HS-27A (cell line): ENCODE results near the gene AHNAK2.

Experiments used
- DNase-seq: peaks from one replicate; pipeline ENCODE4 v3.0.0-alpha.2; 2012; ENCODE audit warnings: low read depth, missing footprints

AHNAK2 gene

DNA sequence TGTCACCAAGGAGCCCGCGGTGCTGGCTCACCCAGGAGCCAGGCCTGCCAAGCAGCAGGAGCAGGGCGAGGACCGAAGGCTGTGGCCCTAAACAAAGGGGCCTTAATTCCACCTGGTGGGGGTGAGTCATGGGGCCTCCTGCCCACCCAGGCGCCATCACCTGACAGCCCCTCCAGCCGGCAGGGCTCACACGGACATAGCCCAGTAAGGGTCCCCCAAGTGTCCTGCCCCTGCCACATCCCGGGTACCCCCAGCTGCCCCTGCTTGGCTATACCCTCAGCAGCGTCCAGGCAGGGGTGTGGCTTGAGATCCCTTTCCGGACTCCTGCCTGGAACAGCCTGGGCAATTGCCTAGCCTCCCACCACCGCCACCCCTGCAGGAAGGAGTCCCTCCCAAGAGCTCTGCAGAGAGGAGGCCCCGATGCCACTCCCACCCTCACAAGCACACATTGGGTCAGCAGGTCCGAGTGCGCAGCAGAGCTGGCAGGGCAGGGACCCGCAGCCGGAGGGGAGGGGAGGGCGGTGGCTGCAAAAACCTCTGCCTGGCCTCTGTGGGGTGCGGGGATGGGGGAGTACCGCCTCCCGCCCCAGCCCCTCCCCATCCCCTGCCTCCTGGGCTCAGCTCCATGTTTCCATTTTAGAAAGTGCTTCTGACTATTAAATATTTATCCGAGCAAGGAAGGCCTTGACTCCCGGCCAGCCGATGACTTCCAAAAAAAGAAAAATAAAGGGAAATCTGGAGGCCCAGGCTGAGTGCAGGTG is 4.6 kb downstream of the AHNAK2 start:
- peak; percentile 92 for DNase-seq

- no peak for DNase-seq
Measured at GRCh38 chr14:104973135-104973384, 5.1 kb downstream of the AHNAK2 start.

GRCh38 chr14:104972301-104973134 is 5.7 kb downstream of the AHNAK2 start:
- no peak for DNase-seq

DNA sequence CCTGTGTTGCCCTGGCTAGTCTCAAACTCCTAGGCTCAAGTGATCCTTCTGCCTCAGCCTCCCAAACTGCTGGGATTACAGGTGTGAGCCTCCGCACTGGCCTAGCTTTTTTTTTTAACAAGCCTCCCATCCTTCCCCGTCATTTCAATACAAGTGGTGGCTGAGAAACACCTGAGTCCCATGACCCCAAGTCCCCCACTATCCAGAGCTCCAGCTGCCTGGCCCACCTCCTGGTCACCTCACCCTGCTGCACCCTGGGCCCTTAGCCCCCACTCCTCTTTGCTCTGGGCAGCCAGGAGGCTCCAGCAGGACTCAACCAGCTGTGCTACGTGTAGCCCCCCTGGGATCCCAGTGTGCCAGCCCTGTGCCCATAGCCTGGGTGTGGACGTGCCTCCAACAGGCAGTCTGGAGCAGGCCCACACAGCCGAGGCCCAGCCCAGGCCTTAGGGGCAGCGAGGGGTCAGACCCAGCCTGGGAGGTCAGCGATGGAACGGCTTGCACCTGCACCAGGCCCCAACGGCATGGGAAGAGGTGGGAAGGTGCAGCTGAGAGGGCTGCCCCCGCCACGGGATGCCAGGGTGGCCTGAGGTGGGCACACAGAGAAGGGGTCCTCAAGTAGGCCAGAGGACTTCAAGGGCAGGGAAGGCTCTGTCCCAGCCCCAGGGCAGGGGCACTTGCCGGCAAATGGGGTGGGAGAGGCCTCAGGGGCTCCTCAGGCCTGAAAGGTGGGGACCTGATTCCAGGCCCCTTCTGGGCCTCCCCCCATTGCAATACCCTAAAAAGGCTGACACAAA is 6.5 kb downstream of the AHNAK2 start:
- no peak for DNase-seq

DNA sequence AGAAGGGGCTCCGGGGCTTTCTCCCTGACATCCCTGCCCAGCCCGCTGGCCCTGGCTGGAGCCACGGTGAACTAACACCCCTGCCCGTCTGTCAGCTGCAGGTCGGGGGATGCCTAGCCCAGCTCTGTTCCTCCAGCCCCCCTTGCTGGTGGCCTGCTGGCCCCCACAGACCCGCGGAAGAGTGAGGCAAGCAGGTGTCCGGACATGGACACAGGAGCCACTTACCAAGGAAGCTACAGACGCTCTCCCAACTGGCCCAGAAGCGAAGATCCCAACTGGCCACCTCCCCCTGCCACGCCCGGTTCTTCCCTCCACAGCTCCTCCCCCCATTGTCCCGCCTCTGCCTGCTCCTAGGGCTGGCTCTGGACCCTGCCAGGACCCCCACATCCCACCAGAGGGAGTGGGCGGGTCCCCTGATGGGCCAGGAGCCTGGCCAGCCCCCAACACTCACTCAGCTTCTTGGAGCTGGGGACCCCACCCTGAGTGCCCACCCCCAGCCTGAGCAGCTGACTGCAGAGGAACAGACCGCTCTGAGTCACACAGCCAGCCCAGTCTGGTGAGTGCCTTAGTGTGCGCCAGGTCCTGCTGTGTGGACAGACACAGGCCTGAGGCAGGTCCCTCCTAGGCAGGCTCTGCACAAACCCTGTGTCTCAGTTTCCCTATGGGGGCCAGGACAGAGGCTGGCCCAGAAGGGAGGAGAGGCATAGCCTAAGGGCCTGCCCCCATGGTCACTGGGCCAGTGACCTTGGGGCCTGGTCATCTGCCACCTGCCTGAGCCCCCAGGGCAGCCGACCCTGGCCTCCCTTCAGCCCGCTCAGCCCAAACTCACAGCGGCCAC is 7.7 kb downstream of the AHNAK2 start:
- DNase-seq = peak; percentile 53

GRCh38 chr14:104969741-104970230 is 8.4 kb downstream of the AHNAK2 start:
- DNase-seq = no peak

- DNase-seq = no peak
Measured at GRCh38 chr14:104968541-104969401, 9.4 kb downstream of the AHNAK2 start.

DNA sequence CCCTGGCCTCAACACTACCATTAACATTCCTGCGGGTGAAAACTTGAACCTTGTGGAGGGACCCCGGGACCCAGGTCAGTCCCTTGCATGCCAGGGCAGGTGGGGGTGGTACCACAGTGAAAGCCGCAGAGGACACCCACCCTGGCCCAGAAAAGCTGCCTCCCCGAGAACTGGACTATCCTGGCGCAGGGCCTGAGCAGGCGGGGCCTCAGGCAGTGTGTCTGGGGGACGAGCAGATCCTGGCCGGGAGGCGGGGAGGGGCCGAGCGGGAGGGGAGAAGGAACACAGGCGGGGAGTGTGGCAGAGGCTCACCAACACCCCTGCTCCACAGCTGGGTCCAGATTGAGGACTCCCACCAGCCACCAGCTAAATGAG is 10.0 kb downstream of the AHNAK2 start:
- DNase-seq = no peak

DNA sequence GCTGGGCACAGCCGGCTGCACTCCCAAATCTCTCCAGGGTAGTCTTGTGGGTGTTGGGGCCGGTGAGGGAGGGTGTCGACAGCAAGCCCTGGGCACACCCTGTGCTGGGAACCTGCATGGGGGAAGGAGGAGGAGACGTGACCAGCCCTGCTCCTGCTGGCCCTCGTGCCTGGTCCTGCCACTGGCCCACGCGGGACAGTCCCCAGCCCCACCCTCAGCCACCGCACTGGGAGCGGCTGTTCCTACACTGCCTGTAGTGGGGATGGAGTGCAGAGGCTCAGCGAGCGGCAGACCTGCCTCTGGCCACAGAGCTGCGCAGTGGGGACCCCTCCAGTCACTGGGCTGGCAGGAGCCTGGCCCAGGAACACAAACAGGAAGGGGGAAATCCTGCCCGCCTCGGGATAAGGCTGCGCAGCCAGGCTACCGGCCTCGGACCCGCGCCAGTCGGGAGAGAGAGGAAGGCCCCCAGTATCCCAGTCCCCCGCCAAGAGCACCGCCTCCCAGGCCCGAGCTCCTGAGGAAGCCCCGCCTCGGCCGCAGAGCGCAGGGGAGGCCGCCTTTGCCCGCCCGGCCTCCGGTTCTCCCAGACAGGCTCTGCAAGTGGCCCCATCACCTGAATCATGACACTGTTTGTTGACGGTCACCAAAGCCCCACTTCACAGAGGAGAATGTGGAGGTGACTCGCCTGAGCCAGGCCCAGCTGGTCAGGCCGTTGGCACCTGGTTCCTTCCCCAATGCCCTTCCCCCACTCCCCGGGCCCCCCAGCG is 10.6 kb downstream of the AHNAK2 start:
- no peak for DNase-seq

DNA sequence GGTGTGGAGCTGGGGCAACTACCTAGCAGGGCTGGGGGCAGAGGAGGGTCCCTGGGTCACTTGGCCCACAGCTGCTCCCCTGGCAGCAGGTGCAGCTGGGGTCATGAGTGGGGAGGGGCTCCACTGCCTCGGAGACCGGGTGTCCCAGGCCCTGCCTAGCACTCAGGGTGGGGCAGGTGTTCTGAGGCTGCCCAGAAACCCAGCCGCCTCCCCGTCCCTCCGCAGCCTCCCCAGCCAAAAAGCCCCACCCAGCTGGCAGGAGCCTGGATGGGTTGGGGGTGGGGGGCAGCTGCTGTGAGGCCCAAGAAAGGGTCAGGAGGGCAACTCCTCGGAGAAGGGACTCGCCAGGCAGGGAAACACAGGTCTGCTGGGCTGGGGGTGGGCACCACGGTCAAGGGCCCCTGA is 11.2 kb downstream of the AHNAK2 start:
- DNase-seq = no peak

- no peak for DNase-seq
Measured at GRCh38 chr14:104966261-104966865, 11.8 kb downstream of the AHNAK2 start.

DNA sequence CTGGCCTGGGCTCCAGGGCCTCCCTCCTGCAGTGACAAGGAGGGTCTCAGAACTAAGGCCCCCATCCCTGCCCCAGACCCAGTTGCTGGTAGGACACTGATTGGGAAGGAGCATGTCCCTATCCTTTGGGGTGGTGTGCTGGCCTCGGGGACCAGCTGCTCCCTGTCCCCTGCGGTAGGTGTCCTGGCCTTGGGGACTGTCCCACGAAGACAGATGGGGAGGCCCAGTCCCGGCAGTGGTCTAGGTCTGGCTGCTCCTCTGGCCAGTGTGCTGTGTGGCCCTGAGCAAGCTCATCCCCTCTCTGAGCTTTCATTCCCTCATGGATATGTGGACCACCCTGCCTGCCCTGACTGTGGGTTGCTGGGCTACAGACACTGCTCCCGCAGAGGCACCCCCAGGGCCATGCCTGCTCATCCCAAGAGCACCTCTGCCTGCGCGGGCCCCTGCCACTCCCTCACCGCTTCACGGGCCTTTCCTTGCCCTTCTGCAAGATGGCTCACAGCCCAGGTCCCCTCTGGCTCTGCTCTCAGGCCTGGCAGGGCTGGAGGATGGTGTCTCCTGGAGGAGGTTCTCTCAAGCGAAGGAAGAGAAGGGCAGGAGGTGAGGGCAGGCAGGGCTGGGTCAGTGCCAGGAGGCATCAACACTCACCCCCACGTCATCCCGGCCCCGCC is 12.5 kb downstream of the AHNAK2 start:
- no peak for DNase-seq

DNA sequence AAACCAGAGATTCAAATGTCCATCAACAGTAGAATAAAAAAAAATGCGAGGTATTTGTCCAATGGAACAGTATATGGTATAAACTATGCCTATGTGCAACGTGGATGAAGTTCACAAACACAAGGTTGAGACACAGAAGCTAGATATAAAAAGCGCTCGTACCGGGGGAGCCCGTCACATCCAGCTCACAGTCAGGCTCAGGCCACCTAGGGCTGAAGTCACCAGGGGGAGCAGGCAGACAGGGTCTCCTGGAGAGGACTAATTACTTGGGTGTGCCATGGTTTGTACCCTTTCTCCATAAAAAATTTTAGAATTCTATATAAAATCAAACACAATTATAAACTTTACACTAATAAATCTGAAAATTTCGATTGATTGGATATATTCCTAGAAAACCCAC is 13.6 kb downstream of the AHNAK2 start:
- no peak for DNase-seq

- DNase-seq = no peak
Measured at GRCh38 chr14:104957146-104958113, 20.7 kb downstream of the AHNAK2 start.

- no peak for DNase-seq
Measured at GRCh38 chr14:104956290-104956890, 21.8 kb downstream of the AHNAK2 start.

DNA sequence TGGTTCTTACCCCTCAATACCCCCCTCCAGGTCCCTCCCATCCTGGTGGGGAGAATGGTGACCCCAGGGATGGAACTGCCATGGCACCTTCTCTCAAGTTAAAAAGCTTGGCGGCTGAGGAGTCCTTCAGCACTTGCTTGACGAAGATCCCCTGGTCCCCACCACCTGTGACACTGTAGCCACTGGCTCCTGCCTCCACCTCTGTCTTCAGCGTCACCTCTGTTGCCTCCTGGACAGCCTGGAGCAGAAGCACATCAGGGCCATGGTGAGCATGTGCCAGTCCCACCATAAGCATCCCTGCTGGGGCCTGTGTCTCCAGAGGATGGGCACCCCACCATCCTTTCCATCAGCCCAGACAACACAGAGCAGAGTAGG is 22.8 kb downstream of the AHNAK2 start:
- no peak for DNase-seq

GRCh38 chr14:104954746-104955395 is 23.3 kb downstream of the AHNAK2 start:
- DNase-seq = no peak
